ENCODE data around the gene C1QTNF8. TPM values are rescaled to one million over a fixed set of nuclear protein-coding genes. Genes with fewer than 3 reads are reported as not detected.

Gene C1QTNF8
- total RNA-seq, 1 experiment from 2014 or later: 0.27 TPM

- ChIA-PET POLR2A (no interaction called here), RAD21 (ENCODE audit: low non-redundant PET in 1 of 2, low total read pairs in 2 of 2, uncharacterized antibody in 2 of 2, unreplicated experiment in 2 of 2) (no interaction called here), CTCF (no interaction called here)
- ATAC-seq: no peak
- no TSS peak for BruUV-seq (replicated peaks)
- H3K9me3 ChIP-seq (ENCODE audit: control insufficient read depth in 1 of 2, insufficient read depth in 1 of 2, low read depth in 1 of 2, low read length in 2 of 2): peaks cover 0 to 6% of the 10 kb centered on the region in 2 experiments; a peak in 1 of 4 replicates
- no peak overlapping the region for H2AFZ ChIP-seq (ENCODE audit: low read depth, low read length, poor library complexity, severe bottlenecking)
- no peaks in the 10 kb centered on the region for H3K9me2 ChIP-seq (ENCODE audit: insufficient read depth)
- TF ChIP-seq ZBTB33 (IDR thresholded peaks at IDR 0.05; ENCODE audit: extremely low read depth, insufficient replicate concordance, low read length) (no peak), JUND (IDR thresholded peaks at IDR 0.05) (no peak), CTCF (IDR thresholded peaks at IDR 0.05 in 2 of 3, conservative IDR thresholded peaks at IDR 0.05 in 1 of 3; ENCODE audit: borderline replicate concordance in 1 of 3, insufficient read depth in 1 of 3, low read depth in 2 of 3, low read length in 2 of 3) (no peak), EGR1 (IDR thresholded peaks at IDR 0.05; ENCODE audit: low read depth) (no peak), SP1 (IDR thresholded peaks at IDR 0.05; ENCODE audit: low read depth) (no peak), TCF7L2 (IDR thresholded peaks at IDR 0.05; ENCODE audit: borderline replicate concordance, extremely low read depth, insufficient read depth, insufficient read length) (no peak), CEBPB (IDR thresholded peaks at IDR 0.05; ENCODE audit: low read depth) (no peak), SRF (IDR thresholded peaks at IDR 0.05; ENCODE audit: low read depth) (no peak), ELF1 (IDR thresholded peaks at IDR 0.05; ENCODE audit: borderline replicate concordance, low read depth) (no peak), YY1 (IDR thresholded peaks at IDR 0.05; ENCODE audit: extremely low read depth, insufficient replicate concordance, low read depth, low read length) (no peak), EZH2phosphoT487 (IDR thresholded peaks at IDR 0.05; ENCODE audit: borderline replicate concordance) (no peak), POLR2A (IDR thresholded peaks at IDR 0.05; ENCODE audit: borderline replicate concordance, extremely low read depth, insufficient read depth, insufficient read length) (no peak)
- no peak overlapping the region for H3K4me2 ChIP-seq (ENCODE audit: low read length)
- intact Hi-C loops (cut with micrococcal nuclease): no loop called here
- H3K4me3 ChIP-seq (replicated peaks in 1 of 2; ENCODE audit: low read depth in 1 of 2, low read length in 2 of 2): no peak overlapping the region
- no peaks in the 10 kb centered on the region for H3K79me2 ChIP-seq (ENCODE audit: insufficient read depth, low read length)
- no peak overlapping the region for H3K9ac ChIP-seq (ENCODE audit: low read length)
- no peaks in the 10 kb centered on the region for H3K36me3 ChIP-seq (ENCODE audit: control insufficient read depth in 1 of 2, insufficient read depth in 2 of 2, low read length in 2 of 2)
- H3K27ac ChIP-seq (ENCODE audit: low read depth, low read length): no peak overlapping the region
- no peaks in the 10 kb centered on the region for H4K20me1 ChIP-seq (ENCODE audit: insufficient read depth)
- no peaks in the 10 kb centered on the region for H3K27me3 ChIP-seq (ENCODE audit: insufficient read depth, low read length)
- DNase-seq (ENCODE audit: low read depth, low spot score): no peak
- peaks cover 0 to 2% of the 10 kb centered on the region in 2 experiments; a peak in 2 of 4 replicates for H3K4me1 ChIP-seq (ENCODE audit: control insufficient read depth in 1 of 2, insufficient read depth in 2 of 2, low read length in 2 of 2)
Observed at GRCh38 chr16:1144476-1145382, 48.7 kb upstream of the C1QTNF8 start.
